Activated CD4-positive, CD25-positive, alpha-beta regulatory T cell treated with anti-CD3 and anti-CD28 coated beads, Interleukin-2, amount 50 U/mL, for 16 hours (primary cell): ENCODE measurements around the gene JDP2.

ENCODE experiments used
- DNase-seq: peaks from one replicate; pipeline ENCODE4 v3.0.0-alpha.2; 2020; ENCODE audit warnings: low read depth, low spot score

The JDP2 gene

DNA sequence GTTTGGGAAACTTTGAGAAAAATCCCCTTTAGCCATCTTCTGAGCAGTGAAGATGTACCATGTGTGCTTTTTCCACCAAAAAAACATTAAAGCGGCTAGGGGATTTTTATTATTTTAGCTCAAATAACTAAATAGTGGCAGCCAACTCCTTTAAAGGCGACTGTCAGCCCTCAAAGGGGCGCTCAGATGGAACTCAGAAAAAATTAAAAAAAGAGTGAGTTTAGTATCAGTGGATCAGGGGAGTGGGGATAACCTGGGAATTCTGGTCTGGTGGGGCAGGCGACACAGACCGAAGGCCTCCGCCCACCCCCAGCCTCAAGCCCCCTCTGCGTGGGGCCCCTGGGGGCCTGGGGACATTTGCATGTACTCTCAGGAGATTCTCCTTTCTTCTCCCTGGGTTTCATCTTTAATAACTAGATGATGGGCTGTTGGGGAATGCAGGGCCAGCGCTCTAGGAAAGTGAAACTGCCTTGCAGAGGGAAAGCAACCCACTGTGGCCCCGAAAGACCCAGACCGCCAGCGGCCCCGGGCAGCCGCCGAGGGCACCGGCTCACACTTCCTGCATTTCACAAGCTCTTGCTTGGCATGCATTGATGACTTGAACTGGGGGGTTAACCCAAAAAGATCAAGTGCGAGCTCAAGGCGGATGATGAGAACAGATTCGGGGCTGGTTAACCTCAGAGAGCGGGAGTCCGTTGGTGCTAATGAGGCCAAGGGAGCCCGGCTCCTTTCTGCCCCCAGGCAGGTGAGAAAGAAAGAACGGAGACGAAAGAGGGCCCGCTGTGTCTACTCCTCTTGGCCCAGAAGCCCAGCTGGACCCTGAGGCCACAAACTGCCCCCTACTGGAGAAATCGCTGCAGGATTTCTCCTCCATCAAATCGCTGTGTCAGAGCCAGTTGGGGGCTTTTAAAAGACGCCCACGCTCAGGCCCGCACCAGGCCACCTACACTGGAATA is 87.1 kb downstream of the JDP2 start:
- no peak for DNase-seq

DNA sequence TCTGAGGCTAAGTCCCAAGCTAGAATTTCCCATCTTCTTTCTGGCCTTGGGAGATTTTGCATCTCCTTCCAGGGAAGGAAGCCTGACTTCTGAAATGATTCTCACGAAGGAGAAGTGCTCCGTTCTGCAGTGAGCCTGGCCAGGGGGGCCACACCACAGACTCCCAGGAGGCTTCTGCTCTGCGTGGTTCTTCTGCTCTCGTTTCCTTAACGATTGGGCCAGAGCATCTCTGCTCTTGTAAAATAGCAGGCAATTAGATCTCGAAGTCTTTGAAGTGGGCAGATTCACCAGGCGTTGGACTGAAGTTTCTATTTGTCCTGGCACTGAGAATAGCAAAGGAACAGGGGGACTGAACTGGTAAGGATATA is 87.8 kb downstream of the JDP2 start:
- no peak for DNase-seq

GRCh38 chr14:75518625-75519024 is 90.8 kb downstream of the JDP2 start:
- DNase-seq, result no peak

GRCh38 chr14:75519394-75519793 is 91.6 kb downstream of the JDP2 start:
- no peak for DNase-seq

DNA sequence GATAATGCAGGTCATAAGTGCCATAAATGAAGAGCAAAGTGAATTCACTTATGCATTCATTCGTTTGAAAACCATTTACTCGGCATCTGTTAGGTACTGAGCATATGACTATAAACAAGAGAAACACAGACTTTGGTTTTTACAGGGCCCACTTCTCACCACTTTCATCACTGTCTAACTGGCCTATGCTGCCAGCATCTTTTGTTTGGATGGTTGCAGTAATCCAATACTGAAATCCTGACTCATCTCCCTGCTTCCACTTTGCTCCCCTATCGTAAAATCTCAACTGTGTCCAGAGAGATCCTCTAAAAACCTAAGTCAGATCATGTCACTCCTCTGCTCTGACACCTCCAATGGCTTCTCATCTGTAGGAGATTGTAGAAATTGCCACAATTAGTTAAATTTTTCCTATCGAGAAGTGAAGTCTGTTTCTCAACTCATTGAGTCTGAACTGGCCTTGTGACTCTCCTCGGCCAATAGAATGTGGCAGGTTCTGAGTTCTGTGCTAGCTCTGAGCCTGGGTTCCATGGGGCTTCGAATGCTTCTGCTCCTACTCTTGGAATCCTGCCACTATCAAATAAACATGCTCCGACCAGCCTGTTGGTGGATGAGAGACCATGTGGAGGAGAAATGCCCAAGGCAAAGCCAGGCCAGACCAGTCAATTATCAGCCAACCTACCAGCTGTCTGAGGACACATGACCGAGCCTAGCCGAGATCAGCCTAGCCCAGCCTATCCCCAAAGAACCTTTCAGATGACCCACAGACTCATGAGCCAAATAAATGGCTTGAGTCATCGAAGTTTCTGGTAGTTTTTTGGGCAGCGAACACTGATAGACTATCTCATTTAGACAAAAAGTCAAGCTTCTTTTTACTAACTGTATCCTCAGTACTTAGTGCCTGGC is 92.3 kb downstream of the JDP2 start:
- no peak for DNase-seq

DNA sequence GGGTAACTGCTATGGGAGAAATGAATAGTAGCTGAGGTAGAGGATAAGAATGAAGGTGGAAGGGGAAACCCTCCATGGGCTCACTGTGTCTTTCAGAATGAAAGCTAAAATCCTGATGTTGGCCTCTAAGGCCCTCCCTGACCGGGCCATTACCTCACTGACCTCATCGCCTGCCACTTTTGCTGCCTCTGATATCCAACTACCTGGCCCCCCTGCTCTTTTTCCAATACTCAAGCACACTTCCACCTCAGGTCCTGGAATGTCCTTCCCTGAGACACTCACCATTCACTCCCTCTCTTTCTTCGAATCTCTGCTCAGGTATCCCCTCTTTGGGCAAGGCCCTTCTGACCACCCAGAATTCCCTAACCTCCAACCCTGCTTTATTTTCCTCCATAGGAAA is 93.0 kb downstream of the JDP2 start:
- no peak for DNase-seq

DNA sequence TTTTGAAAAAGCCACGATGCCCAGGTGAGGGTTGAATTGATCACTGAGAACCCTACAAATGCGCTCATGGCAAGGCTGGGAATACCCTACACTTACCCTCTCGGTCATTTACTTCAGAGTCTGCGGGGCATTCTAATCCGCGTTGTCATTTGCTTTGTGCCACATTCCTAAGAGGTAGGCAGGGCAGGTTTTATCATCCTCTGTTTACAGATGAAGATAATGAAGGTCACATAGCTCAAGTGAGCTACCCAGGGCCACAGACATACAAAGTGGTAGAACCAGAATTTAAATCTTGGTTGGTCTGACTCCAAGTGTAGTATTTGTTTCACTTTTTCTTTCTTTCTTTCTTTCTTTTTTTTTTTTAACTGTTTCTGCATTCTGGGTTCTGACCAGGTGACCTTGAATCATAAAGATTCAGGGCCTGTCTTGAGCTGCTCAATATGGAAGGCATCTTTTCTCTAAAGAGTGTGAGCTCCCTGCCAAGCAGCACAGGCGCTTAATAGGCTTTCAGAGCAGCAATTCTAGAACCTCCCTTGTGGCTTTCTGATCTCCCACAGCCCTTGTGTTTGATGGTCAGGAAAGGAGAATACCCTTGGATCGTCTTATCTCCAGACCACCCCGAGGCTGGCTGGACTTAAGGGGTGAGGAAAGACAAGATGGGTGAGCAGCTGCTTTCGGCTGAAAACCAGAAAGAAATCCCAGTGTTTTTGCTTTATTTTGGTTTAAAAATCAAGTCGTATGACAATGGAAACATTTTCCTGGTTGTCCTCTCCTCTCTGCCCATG is 93.8 kb downstream of the JDP2 start:
- no peak for DNase-seq

DNA sequence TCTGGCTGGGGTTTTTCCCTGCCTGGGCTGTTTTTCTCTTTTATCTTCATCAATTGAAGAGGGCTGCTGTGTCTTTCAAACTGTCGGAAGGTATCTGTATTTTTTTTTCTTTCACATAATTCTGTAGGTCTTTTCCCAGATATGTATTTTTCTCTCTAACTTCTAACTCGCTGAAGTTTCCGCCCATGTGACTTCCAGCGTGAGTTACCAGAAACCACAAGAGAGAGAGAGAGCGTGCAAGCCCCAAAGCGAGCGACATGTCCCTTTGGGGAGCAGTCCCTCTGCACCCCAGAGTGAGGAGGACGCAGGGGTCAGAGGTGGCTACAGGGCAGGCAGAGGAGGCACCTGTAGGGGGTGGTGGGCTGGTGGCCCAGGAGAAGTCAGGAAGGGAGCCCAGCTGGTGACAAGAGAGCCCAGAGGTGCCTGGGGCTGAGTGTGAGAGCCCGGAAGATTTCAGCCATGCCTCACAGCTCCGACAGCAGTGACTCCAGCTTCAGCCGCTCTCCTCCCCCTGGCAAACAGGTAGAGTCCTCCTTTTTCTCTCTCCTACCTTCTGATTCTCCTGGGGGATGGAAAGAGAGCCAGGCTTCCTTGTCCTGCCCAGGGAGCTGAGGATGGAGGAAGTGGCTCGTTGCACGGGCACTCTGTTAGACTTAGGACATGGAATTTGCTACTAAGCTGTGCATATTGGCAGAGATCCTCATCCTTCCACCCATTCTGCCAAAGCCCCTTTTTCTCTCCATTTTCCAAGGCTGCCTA is 94.6 kb downstream of the JDP2 start, which contains the start of gene BATF:
BATF (plus strand) TSS at position 246 of the 759 bp plus-strand sequence; CDS start at position 460, 214 bp downstream.
- DNase-seq, result peak; percentile 70

GRCh38 chr14:75522983-75523318 is 95.1 kb downstream of the JDP2 start:
- no peak for DNase-seq
